ENCODE data around the gene SLC8A1.

The SLC8A1 gene

GRCh38 chr2:40451918-40452605 is at the start of gene SLC8A1:
Gene SLC8A1 (minus strand): TSS chr2:40452090.
- DNase-seq: peak; percentile 2

GRCh38 chr2:40499437-40499836 is 47.5 kb upstream of the SLC8A1 start:
- DNase-seq: no peak

GRCh38 chr2:40497251-40497859 is 45.5 kb upstream of the SLC8A1 start:
- DNase-seq: no peak

- DNase-seq: no peak
Observed at GRCh38 chr2:40489678-40489960, 37.7 kb upstream of the SLC8A1 start.

- no peak for DNase-seq
Observed at GRCh38 chr2:40488927-40489677, 37.2 kb upstream of the SLC8A1 start.

- DNase-seq: no peak
Observed at GRCh38 chr2:40488101-40488601, 36.3 kb upstream of the SLC8A1 start.

- DNase-seq: no peak
Observed at GRCh38 chr2:40487602-40488001, 35.7 kb upstream of the SLC8A1 start.

- DNase-seq: no peak
Observed at GRCh38 chr2:40485854-40486253, 34.0 kb upstream of the SLC8A1 start.

- DNase-seq: no peak
Observed at GRCh38 chr2:40485318-40485717, 33.4 kb upstream of the SLC8A1 start.

- no peak for DNase-seq
Observed at GRCh38 chr2:40483549-40484243, 31.8 kb upstream of the SLC8A1 start.

- no peak for DNase-seq
Observed at GRCh38 chr2:40480596-40480995, 28.7 kb upstream of the SLC8A1 start.

- DNase-seq: no peak
Observed at GRCh38 chr2:40480073-40480472, 28.2 kb upstream of the SLC8A1 start.

GRCh38 chr2:40477361-40477760 is 25.5 kb upstream of the SLC8A1 start:
- DNase-seq: no peak

GRCh38 chr2:40476436-40476835 is 24.5 kb upstream of the SLC8A1 start:
- DNase-seq: no peak

GRCh38 chr2:40474306-40474705 is 22.4 kb upstream of the SLC8A1 start:
- no peak for DNase-seq

GRCh38 chr2:40471866-40472265 is 20.0 kb upstream of the SLC8A1 start:
- DNase-seq: no peak

- no peak for DNase-seq
Observed at GRCh38 chr2:40470822-40471813, 19.2 kb upstream of the SLC8A1 start.

GRCh38 chr2:40466935-40467572 is 15.2 kb upstream of the SLC8A1 start:
- no peak for DNase-seq

GRCh38 chr2:40466332-40466906 is 14.5 kb upstream of the SLC8A1 start:
- DNase-seq: no peak

- no peak for DNase-seq
Observed at GRCh38 chr2:40463112-40463511, 11.2 kb upstream of the SLC8A1 start.

GRCh38 chr2:40458271-40458794 is 6.4 kb upstream of the SLC8A1 start:
- DNase-seq: no peak

All from activated CD4-positive, alpha-beta T cell treated with anti-CD3 and anti-CD28 coated beads, Interleukin-2, amount 50 U/mL, for 16 hours (primary cell).